Measurements from ENCODE around the gene HOXC5.

HOXC5 gene

GRCh38 chr12:54032627-54033100 lies at the start of gene HOXC5:
HOXC5 (plus strand) TSS chr12:54033050; CDS start chr12:54033123, 73 bp downstream.
- H3K4me3 ChIP-seq (ENCODE audit: low read length), result peak within 1 kb of the TSS; percentile 56
- peak; percentile 90 for DNase-seq (ENCODE audit: low read depth)
- TF ChIP-seq, protein P1, sequence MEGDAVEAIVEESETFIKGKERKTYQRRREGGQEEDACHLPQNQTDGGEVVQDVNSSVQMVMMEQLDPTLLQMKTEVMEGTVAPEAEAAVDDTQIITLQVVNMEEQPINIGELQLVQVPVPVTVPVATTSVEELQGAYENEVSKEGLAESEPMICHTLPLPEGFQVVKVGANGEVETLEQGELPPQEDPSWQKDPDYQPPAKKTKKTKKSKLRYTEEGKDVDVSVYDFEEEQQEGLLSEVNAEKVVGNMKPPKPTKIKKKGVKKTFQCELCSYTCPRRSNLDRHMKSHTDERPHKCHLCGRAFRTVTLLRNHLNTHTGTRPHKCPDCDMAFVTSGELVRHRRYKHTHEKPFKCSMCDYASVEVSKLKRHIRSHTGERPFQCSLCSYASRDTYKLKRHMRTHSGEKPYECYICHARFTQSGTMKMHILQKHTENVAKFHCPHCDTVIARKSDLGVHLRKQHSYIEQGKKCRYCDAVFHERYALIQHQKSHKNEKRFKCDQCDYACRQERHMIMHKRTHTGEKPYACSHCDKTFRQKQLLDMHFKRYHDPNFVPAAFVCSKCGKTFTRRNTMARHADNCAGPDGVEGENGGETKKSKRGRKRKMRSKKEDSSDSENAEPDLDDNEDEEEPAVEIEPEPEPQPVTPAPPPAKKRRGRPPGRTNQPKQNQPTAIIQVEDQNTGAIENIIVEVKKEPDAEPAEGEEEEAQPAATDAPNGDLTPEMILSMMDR (conservative IDR thresholded peaks at IDR 0.05; ENCODE audit: low read length), result peak; percentile 97

- peak overlapping the region; percentile 80 for H3K4me3 ChIP-seq (ENCODE audit: low read length)
- peak; percentile 43 for DNase-seq (ENCODE audit: low read depth)
- TF ChIP-seq, protein P1 (conservative IDR thresholded peaks at IDR 0.05; ENCODE audit: low read length), result no peak
Observed at GRCh38 chr12:53983568-53983949, 49.3 kb upstream of the HOXC5 start.

- peak overlapping the region; percentile 80 for H3K4me3 ChIP-seq (ENCODE audit: low read length)
- DNase-seq (ENCODE audit: low read depth), result peak; percentile 40
- TF ChIP-seq, protein P1 (conservative IDR thresholded peaks at IDR 0.05; ENCODE audit: low read length), result no peak
Observed at GRCh38 chr12:53983950-53984572, 48.8 kb upstream of the HOXC5 start.

DNA sequence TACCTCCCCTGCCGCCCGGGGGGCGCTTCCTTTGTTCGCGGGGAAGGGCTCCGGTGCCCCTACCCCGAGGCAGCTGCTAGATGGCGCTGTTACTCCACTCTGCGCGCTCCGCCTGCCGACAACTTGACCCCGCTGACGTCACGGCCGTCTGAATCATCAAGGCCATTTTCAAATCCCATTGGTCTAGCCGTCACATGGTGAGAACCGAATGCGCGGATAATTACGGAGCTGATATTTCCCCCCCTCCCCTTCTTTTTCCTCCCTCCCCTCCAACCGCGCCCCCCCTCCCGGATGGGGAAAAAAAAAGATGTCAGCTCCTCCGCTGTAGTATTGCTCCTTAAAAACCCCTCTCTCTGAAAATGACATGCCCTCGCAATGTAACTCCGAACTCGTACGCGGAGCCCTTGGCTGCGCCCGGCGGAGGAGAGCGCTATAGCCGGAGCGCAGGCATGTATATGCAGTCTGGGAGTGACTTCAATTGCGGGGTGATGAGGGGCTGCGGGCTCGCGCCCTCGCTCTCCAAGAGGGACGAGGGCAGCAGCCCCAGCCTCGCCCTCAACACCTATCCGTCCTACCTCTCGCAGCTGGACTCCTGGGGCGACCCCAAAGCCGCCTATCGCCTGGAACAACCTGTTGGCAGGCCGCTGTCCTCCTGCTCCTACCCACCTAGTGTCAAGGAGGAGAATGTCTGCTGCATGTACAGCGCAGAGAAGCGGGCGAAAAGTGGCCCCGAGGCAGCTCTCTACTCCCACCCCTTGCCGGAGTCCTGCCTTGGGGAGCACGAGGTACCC lies 47.8 kb upstream of the HOXC5 start, which contains the start of gene HOXC10:
HOXC10 (plus strand) TSS at position 246 of the 791 bp plus-strand sequence; CDS start at position 360, 114 bp downstream.
- peak; percentile 98 for DNase-seq (ENCODE audit: low read depth)
- TF ChIP-seq, protein P1 (conservative IDR thresholded peaks at IDR 0.05; ENCODE audit: low read length), result peak; percentile 71
- peak within 1 kb of the TSS; percentile 98 for H3K4me3 ChIP-seq (ENCODE audit: low read length)

- TF ChIP-seq, protein P1 (conservative IDR thresholded peaks at IDR 0.05; ENCODE audit: low read length), result no peak
- no peak for DNase-seq (ENCODE audit: low read depth)
- H3K4me3 ChIP-seq (ENCODE audit: low read length), result peak overlapping the region; percentile 98
Observed at GRCh38 chr12:53985692-53985993, 47.2 kb upstream of the HOXC5 start.

- TF ChIP-seq, protein P1 (conservative IDR thresholded peaks at IDR 0.05; ENCODE audit: low read length), result 0 out of 2 replicates have a peak, but pooled peaks have one; percentile 7
- H3K4me3 ChIP-seq (ENCODE audit: low read length), result peak overlapping the region; percentile 98
- DNase-seq (ENCODE audit: low read depth), result peak; percentile 81
Observed at GRCh38 chr12:53985994-53986685, 46.7 kb upstream of the HOXC5 start.

Data from AG10803 (cell line).